HG02885 (cell line): Measurements from ENCODE around the gene THAP8.
A peak's percentile ranks its signal among the peaks of the same experiment; 100 is the strongest.

ENCODE experiments used
- ATAC-seq: cut with Tn5 transposase; IDR thresholded peaks from one replicate; pipeline ENCODE4 v1.9.1; 2021; ENCODE audit warnings: mild to moderate bottlenecking; ENCODE audit not compliant: unreplicated experiment, poor library complexity

Gene THAP8, protein sequence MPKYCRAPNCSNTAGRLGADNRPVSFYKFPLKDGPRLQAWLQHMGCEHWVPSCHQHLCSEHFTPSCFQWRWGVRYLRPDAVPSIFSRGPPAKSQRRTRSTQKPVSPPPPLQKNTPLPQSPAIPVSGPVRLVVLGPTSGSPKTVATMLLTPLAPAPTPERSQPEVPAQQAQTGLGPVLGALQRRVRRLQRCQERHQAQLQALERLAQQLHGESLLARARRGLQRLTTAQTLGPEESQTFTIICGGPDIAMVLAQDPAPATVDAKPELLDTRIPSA

DNA sequence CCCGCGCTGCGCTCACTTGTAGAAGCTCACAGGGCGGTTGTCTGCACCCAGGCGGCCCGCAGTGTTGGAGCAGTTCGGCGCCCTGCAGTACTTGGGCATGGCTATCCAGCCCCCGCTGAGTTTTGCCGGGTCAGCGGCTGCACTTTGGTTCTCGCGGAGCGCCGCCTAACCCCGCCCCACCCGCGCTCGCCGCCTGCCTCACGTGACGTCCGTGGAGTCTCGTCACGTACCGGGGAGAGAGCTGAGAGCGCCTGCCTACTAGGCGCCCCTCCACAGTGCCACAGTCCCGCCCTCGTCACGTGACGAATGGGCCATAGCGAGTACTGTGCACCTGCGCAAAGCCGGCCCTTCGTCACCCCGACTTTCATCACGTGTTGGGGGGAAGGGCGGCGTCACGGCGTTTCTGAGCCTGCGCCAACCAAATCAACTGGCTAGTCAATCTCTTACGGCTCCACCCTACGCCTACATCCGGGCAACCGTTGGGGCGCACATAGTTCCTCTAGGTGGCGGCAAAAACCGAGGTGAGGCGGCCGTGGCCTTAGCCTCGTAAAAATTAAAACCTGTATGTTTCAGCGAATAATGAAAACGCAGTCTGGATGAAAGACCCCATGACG, at the start of gene THAP8:
TSS of gene THAP8 (minus strand) at position 167 of the 614 bp plus-strand sequence. CDS start at position 99, 68 bp downstream.
- peak; percentile 84 for ATAC-seq

DNA sequence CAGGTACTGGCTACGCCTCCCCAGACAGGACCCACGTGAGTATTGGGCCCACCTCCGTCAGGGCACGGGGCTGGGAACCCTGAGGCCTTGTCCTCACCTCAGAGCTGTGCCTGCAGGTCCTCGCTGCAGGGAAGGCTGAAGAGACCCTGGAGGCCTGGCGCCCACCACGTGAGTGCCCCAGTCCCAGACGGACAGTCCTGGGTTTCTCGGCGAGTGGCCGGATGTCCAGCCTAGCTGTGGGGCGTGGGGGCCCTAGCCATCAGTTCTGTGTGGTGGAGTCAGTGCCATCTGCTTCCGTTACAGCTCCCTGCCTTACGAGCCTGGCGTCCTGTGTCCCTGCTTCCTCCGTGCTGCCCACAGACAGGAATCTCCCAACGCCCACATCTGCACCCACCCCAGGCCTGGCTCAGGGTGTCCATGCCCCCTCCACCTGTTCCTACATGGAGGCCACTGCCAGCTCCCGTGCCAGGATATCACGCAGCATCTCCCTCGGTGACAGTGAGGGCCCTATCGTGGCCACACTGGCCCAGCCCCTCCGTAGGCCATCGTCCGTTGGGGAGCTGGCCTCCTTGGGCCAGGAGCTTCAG, 49.0 kb upstream of the THAP8 start:
- no peak for ATAC-seq

DNA sequence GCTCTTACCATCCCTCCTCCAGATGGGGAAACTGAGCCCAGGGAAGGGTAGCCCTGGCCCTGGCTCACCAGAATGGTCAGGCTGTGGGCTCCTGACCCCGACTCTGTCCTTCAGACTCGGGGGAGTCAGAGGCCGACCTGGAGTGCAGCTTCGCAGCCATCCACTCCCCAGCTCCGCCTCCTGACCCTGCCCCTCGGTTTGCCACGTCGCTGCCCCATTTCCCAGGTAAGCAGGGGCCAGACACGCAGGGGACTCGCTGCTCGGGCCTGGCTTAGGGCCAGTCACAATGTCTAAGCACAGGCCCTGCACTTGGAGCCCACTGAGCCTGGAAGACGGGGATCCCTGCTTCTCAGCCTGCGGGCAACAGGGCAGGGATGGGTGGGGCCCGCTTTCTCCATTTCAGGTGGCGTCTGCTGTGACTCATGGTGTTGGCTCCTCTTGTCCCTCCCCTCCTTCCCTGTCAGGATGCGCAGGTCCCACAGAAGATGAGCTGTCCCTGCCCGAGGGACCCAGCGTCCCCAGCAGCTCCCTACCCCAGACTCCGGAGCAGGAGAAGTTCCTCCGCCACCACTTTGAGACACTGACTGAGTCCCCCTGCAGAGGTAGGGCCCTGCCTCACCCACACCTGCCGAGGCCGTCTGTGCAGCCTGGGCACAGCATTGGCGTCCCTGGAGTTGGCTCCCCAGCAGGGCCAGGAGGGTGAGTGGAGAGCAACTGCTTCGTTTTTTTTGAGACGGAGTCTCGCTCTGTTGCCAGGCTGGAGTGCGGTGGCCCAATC, 47.7 kb upstream of the THAP8 start:
- ATAC-seq, result no peak

DNA sequence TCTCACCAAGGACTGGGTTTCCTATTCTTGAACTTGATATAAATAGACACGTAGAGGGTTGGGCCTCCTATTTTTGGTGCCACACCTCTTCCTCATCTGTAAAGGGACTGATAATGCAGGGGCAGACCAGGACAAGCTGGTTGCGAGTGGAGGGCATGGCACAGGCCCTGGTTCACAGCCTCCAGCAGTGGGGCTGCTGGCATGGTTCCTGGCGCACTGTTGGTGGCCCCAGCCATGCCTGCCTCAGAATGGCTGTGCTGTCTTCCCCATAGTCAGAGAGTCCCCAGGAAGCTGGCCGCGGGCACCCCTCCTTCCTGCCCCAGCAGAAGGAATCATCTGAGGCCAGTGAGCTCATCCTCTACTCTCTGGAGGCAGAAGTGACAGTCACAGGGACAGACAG, 46.4 kb upstream of the THAP8 start:
- ATAC-seq, result no peak

DNA sequence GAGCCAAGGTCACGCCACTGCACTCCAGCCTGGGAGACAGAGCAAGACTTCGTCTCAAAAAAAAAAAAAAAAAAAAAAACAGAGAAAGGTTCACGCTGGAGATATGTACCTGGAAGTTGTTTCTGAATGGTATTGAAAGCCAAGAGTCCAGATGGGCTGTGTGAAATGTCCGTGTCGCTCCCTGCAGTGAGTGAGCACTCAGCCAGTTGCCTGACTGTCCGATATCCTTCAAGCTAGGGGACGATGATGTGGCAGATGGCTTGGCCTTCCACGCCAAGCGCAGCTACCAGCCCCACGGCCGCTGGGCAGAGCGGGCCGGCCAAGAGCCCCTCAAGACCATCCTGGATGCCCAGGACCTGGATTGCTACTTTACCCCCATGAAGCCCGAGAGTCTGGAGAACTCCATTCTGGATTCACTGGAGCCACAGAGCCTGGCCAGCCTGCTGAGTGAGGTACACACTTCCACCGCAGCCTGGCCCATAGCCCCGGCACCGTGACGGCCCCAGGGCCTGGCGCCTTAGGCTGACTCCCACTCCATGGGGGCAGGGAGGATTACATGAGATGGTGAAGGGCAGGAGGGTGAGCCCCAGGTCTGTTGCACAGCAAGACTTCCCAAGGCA, 45.2 kb upstream of the THAP8 start:
- no peak for ATAC-seq

DNA sequence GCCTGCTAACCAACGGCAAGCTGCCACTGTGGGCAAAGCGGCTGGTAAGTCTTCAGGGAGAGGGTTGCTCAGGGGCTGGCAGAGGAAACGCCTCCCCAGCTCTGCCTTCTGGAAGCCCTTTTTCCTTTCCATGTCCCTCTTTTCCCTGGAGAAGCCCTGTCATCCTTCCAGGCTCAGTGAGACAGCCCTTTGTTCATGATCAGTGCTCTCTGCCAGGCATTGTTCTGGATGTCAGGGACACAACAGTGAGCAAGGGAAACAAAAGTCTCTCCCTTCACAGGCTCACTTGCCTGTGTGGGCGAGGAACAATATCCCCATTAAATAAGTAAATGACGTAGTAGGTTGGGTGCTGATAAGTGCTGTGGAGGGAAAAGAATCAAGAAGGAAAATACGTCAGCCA, 43.0 kb upstream of the THAP8 start:
- ATAC-seq, result no peak

DNA sequence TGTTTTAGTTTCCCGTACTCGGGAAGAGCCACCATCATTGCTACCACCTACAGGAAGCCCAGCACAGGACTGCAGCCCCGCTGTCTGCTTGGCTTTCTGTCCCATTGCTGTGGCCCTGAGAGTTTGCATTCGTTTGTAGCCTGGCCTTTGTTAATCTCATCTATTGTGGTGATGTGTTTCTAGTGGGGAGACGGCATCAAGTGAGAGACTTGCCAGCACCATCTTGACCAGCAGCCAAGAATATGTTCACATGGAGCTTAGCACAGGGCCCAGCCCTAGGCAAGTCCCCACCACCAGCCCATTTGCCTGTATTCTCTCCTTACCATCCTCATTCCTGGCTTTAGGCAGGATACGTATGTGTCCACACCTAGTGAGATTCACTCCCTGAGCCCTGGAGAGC, 39.6 kb upstream of the THAP8 start:
- no peak for ATAC-seq

DNA sequence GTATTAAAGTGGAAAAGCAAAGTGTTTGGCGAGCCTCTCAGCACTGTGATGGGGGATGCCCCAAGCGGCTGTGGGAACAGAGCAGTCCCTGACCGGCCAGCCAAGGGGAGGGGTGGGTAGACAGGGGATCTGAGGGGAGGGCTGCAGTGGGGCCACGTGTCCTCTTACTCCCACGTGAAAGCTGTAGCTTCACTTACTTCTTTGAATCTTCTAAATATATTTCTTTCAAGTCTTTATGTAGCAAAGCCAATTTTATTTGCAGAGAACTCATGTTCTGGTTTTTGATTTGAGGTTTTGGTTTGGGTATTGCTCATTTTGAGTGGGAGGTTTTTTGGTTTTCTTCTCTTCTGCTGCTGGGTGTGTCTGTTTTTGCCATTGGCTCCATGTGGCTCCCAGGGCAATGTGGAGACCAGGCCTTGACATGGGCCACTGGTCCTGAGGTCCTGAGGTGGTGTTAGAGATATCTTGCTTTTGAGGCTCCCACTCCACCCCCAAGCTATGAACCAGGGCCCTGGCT, 39.1 kb upstream of the THAP8 start:
- peak; percentile 54 for ATAC-seq

DNA sequence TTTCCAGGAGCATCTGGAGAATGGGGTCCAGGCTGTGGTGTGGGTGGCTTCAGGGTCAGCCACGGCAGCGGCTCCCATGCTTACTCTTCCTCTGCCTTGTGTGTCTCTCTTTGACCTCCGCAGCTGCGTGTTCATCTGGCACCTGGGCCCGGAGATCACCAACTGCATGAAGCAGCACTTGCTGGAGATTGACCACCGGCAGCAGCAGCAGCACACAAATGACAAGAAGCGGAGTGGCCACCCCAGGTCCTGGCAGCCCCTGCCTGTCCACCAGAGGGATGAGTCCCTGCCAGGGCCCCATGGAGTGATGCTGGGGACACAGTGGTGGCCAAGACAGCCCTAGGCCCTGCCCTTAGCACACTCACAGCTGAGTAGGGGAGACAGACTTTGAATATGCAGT, 38.5 kb upstream of the THAP8 start:
- no peak for ATAC-seq

DNA sequence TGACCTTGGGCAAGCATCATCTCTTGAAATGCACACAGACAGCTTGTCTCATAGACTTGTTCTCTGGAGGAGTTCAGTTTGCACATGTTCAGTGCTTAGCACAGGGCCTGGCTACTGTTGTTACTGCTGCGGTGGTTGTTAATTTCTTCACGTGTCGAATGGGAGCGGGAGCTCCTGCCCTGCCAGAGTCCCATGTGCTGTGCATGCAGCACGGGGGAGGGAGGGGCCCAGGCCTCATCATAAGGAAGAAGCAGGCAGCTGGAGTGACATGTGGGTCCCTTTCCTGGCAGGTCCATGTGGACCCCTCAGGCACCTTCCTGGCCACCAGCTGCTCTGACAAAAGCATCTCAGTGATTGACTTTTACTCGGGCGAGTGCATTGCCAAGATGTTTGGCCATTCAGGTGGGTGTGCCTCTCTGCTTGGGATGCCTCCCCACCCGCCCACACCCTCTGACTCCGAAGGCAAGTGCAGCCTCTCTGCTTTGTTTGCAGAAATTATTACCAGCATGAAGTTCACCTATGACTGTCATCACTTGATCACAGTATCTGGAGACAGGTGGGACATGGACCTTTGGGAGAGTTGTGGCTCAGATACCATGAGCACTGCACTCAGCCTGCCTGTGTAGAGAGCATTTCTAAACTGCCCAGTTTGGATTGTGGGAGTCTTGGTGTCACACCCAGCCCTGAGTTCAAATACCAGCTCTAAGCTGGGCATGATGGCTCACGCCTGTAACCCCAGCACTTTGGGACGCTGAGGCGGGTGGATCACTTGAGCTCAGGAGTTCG, 37.0 kb upstream of the THAP8 start:
- ATAC-seq, result no peak

DNA sequence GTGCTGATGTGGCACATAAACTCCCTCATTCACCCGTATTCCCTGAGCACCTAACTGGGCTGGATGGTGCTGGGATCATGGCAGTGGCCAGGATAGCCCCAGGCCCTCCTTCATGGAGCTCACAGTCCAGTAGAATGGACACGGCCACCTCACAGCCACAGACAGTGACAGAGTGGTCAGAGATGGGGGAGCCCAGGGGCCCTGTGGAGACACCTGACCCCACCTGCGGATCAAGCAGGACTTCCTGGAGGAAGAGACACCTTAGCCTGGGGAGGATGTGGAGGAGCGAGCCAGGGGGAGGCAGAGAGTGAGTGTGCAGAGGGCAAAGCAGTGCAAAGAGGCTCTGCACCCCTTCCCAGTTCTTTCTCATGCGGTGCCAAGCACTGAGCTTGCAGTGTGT, 35.8 kb upstream of the THAP8 start:
- no peak for ATAC-seq

DNA sequence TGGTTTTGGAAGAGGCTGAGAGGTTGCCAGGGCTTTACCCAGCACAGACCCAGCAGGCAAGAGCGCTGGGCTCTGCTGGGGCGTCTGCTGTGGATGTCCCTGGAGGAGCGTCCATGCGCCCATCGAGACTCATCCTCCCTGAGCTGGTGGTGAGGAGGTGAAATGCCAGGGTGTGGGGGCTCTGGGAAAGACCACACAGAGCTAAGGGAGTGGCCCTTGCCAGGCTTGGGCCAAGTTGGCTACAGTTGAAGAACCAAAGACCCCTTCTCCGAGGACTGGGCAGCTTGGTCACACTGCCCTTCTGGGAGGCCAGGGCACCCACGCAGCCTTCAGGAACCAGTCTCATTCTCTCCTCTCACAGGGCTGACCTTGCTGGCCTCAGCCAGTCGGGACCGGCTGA, 32.2 kb upstream of the THAP8 start:
- ATAC-seq, result no peak

DNA sequence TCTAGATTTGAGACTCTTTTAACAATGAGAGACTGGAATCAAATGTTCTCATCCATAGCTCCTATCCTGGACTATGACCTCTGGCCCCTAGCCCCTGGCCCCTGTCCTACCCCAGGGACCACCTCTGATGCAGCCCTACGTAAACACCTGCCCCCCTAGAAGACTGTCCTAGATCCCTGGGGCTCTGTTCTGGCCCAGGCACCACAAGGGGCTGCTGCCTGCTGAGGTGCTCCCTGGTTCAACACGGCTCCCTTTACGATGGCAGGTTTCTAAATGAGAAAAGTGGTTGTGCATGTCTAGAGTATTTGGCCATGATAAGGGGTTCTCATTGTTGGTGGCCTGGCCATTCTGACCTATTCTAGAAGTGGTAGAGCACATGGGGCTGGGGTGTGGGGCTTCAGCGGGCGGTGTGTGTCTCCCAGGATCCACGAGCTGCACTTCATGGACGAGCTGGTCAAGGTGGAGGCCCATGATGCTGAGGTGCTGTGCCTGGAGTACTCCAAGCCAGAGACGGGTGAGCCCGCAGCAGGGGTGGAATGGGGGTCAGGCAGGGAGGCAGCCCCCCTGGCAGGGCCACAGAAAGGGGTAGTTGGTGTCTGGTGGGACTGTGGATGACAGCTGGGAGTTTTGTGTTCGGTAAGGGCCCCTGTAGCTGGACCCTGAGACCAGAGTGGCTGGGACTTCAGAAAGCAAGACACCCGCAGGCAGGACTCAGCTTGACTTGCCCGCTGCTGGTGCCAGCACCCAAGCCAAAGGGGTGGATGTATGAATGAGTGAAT, 30.3 kb upstream of the THAP8 start:
- no peak for ATAC-seq

DNA sequence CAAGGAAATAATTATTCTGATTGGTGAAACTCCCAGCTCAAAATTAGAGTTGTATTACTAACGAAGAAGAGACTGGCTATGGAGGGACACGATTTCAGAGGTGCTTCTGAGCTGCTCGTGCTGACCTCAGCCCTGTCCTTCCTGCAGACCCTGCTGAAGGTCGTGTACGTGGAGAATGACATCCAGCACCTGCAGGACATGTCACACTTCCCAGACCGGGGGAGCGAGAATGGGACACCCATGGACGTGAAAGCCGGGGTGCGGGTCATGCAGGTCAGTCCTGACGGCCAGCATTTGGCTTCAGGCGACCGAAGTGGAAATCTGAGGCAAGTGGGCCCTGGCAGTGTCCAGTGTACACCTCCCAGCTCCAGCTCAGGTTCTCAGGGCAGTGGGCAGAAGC, 28.8 kb upstream of the THAP8 start:
- no peak for ATAC-seq

DNA sequence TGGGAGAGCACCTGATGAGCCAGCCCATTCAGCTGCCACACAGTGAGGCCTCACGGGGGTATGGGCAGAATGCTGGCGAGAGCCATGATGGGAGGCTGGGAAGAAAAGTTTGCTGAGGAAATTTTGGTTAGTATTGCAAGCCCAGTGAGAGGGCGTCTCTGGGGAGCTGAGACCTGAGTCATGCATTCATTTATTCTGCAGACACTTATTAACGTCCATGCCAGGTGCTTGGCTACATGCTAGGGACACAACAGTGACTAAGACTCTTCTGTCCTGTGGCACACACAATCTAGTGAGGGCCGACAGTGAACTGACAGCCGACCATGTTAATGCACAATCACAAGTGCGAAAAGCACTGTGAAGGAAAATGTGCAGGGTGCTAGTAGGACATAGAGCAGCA, 27.8 kb upstream of the THAP8 start:
- no peak for ATAC-seq

DNA sequence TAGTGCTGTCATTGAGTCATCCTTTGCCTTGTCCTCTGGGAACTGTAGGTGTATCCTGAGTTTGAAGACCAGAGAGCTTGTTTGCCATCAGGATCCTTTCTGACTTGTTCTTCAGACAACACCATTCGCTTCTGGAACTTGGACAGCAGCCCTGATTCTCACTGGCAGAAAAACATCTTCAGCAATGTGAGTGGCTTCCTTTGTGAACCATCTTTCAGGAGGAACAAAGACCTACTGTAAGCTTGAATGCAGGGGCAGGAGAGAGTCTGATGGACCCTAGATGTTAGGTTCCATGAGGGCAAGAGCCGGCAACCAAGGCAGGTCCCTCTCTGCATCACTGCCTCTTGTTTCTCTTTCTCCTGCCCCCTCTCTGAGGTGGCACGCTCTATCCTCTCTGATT, 27.3 kb upstream of the THAP8 start:
- no peak for ATAC-seq

DNA sequence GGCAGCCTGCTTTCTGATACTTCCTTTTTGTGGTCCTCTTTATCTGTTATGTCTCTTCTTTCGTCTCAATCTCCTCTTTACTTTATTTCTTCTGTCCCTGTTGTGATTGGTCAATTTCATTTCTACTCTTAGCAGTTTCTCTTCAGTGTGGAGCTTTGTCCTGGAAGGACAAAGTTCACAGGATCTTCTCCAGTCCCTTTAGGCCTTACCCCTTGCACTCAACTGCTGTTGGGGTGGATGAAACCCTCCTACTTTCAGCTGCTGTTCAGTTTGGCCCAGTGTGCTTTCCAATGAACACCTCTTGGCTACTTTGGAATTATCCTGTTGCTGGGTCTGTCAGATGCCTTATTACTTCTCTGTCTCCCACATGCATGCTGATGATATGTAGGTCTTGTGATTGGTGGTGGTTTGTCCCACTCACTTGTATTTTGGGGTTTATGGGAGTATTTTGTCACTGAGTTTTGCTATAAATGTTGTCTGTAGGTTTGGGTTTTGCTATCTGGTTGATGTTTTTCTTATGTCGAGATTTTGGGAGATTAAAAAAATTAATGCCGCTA, 25.4 kb upstream of the THAP8 start:
- no peak for ATAC-seq

DNA sequence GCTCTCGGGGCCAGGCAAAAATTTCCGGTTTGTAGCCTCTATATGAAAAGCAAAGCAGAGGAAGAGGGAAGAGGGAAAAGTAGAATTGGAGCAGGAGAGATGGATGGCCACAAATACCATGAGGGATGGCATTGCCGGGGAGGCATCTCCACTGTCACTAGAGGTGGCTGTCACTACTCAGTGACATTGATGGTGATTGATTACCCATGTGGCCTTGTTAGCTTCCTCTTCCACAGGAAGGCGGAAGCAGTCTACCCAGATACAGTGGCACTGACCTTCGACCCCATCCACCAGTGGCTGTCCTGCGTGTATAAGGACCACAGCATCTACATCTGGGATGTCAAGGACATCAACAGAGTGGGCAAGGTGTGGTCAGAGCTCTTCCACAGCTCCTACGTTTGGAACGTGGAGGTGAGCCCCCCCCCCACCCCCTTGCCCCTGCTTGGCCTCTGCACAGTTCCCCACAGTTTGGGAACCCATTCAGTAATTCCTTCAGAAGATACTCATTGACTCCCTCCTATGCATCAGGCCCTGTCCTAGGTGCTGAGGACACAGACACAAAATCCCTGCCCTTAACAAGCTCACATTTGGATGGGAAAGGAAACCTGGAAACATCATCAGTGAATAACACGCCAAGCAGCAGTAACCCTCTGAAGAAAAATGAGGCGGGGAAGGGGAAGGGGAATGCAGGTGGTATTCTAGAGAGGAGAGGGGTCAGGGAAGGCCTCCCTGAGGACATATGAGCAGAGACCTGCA, 19.2 kb upstream of the THAP8 start:
- no peak for ATAC-seq
